ENCODE measurements around the gene APELA. TPM values are rescaled to one million over a fixed set of nuclear protein-coding genes. Genes with fewer than 3 reads are reported as not detected.
"Not testable (repeated sequence)": the region's sequence is repeated elsewhere in the genome, so short reads cannot be mapped to it uniquely, and the experiment has no call there.

APELA gene
- polyA plus RNA-seq, 1 donor from 2014 or later: not detected

- no peak for TF ChIP-seq EP300 (conservative IDR thresholded peaks at IDR 0.05; ENCODE audit: poor library complexity, severe bottlenecking)
- no peak for TF ChIP-seq REST (IDR thresholded peaks at IDR 0.05; ENCODE audit: borderline replicate concordance)
- TF ChIP-seq TAF1 (IDR thresholded peaks at IDR 0.05; ENCODE audit: low read depth): no peak
- TF ChIP-seq CTCF (IDR thresholded peaks at IDR 0.05; ENCODE audit: poor library complexity, severe bottlenecking): no peak
- TF ChIP-seq POLR2AphosphoS5 (IDR thresholded peaks at IDR 0.05): no peak
- TF ChIP-seq EZH2 (IDR thresholded peaks at IDR 0.05; ENCODE audit: borderline replicate concordance, insufficient read depth, low read length, poor library complexity, severe bottlenecking): no peak
- Histone ChIP-seq H3K9me2 (ENCODE audit: insufficient read depth, low read length) (no peaks in the 10 kb centered on the region), H2AFZ (ENCODE audit: low read depth, low read length) (no peak overlapping the region), H3F3A (ENCODE audit: insufficient read depth, low read length, poor library complexity, severe bottlenecking) (no peaks in the 10 kb centered on the region), H3K27ac (ENCODE audit: low read length) (no peak overlapping the region), H3K4me2 (ENCODE audit: low read length) (no peak overlapping the region), H3K36me3 (ENCODE audit: insufficient read depth, low read length) (no peaks in the 10 kb centered on the region), H3K79me2 (replicated peaks; ENCODE audit: insufficient read depth, low read length) (no peaks in the 10 kb centered on the region), H3K27me3 (ENCODE audit: insufficient read depth, low read depth, low read length) (no peaks in the 10 kb centered on the region), H3K4me3 (ENCODE audit: low read length) (no peak overlapping the region), H3K9ac (ENCODE audit: low read length) (no peak overlapping the region), H4K20me1 (ENCODE audit: insufficient read depth) (no peaks in the 10 kb centered on the region), H3K9me3 (ENCODE audit: low read length) (no peaks in the 10 kb centered on the region)
Measured at GRCh38 chr4:164924670-164925238, 47.8 kb downstream of the APELA start.

GRCh38 chr4:164926301-164926700 is 49.3 kb downstream of the APELA start:
- Histone ChIP-seq H3K27ac (ENCODE audit: low read length) (no peak overlapping the region), H3K79me2 (replicated peaks; ENCODE audit: insufficient read depth, low read length) (no peaks in the 10 kb centered on the region), H3K27me3 (ENCODE audit: insufficient read depth, low read depth, low read length) (no peaks in the 10 kb centered on the region), H3K9me3 (ENCODE audit: low read length) (no peaks in the 10 kb centered on the region), H3K9me2 (ENCODE audit: insufficient read depth, low read length) (no peaks in the 10 kb centered on the region), H4K20me1 (ENCODE audit: insufficient read depth) (no peaks in the 10 kb centered on the region), H3F3A (ENCODE audit: insufficient read depth, low read length, poor library complexity, severe bottlenecking) (no peaks in the 10 kb centered on the region), H3K4me2 (ENCODE audit: low read length) (no peak overlapping the region), H3K9ac (ENCODE audit: low read length) (no peak overlapping the region), H3K36me3 (ENCODE audit: insufficient read depth, low read length) (no peaks in the 10 kb centered on the region), H2AFZ (ENCODE audit: low read depth, low read length) (no peak overlapping the region), H3K4me3 (ENCODE audit: low read length) (no peak overlapping the region)
- TF ChIP-seq POLR2AphosphoS5 (IDR thresholded peaks at IDR 0.05) (no peak), SMC3 (conservative IDR thresholded peaks at IDR 0.05; ENCODE audit: poor library complexity) (no peak), RAD21 (conservative IDR thresholded peaks at IDR 0.05) (no peak), MXI1 (conservative IDR thresholded peaks at IDR 0.05; ENCODE audit: poor library complexity, severe bottlenecking) (no peak), EP300 (conservative IDR thresholded peaks at IDR 0.05; ENCODE audit: poor library complexity, severe bottlenecking) (no peak), REST (IDR thresholded peaks at IDR 0.05; ENCODE audit: borderline replicate concordance) (no peak), TAF1 (IDR thresholded peaks at IDR 0.05; ENCODE audit: low read depth) (no peak), CTCF (IDR thresholded peaks at IDR 0.05; ENCODE audit: poor library complexity, severe bottlenecking) (no peak), EZH2 (IDR thresholded peaks at IDR 0.05; ENCODE audit: borderline replicate concordance, insufficient read depth, low read length, poor library complexity, severe bottlenecking) (no peak)

GRCh38 chr4:164927101-164927500 is 50.1 kb downstream of the APELA start:
- H3K27me3 ChIP-seq (ENCODE audit: insufficient read depth, low read depth, low read length); H3K36me3 ChIP-seq (ENCODE audit: insufficient read depth, low read length); H3K4me3 ChIP-seq (ENCODE audit: low read length); H3K9ac ChIP-seq (ENCODE audit: low read length); H3K9me2 ChIP-seq (ENCODE audit: insufficient read depth, low read length); H3K4me2 ChIP-seq (ENCODE audit: low read length); H2AFZ ChIP-seq (ENCODE audit: low read depth, low read length); H3K9me3 ChIP-seq (ENCODE audit: low read length); H4K20me1 ChIP-seq (ENCODE audit: insufficient read depth); H3K27ac ChIP-seq (ENCODE audit: low read length); H3F3A ChIP-seq (ENCODE audit: insufficient read depth, low read length, poor library complexity, severe bottlenecking); H3K79me2 ChIP-seq (replicated peaks; ENCODE audit: insufficient read depth, low read length): not testable (repeated sequence)

Measured in neural cell (in vitro differentiated cells).